AG09319 (cell line): Measurements from ENCODE around the gene U2AF1.
"Not testable (repeated sequence)": the region's sequence is repeated elsewhere in the genome, so short reads cannot be mapped to it uniquely, and the experiment has no call there.

Source experiments
- DNase-seq: peaks from one replicate; pipeline ENCODE4 v3.0.0-alpha.2; 2010; ENCODE audit warnings: low read depth; ENCODE audit errors: extremely low read depth

Gene U2AF1

GRCh38 chr21:43106965-43107793 lies at the start of gene U2AF1:
Gene U2AF1 (minus strand): TSS chr21:43107570. CDS start chr21:43107494, 76 bp downstream.
- not testable (repeated sequence) for DNase-seq

- not testable (repeated sequence) for DNase-seq
Measured at GRCh38 chr21:43153601-43154000, 46.2 kb upstream of the U2AF1 start.

- not testable (repeated sequence) for DNase-seq
Measured at GRCh38 chr21:43149344-43149743, 42.0 kb upstream of the U2AF1 start.

- DNase-seq = not testable (repeated sequence)
Measured at GRCh38 chr21:43147999-43148398, 40.6 kb upstream of the U2AF1 start.

- DNase-seq = not testable (repeated sequence)
Measured at GRCh38 chr21:43146637-43147036, 39.3 kb upstream of the U2AF1 start.

GRCh38 chr21:43141407-43141806 lies 34.0 kb upstream of the U2AF1 start:
- not testable (repeated sequence) for DNase-seq

GRCh38 chr21:43138944-43139343 lies 31.6 kb upstream of the U2AF1 start:
- DNase-seq = not testable (repeated sequence)

- not testable (repeated sequence) for DNase-seq
Measured at GRCh38 chr21:43134520-43134919, 27.1 kb upstream of the U2AF1 start.

- not testable (repeated sequence) for DNase-seq
Measured at GRCh38 chr21:43130094-43130493, 22.7 kb upstream of the U2AF1 start.

GRCh38 chr21:43115956-43116355 lies 8.6 kb upstream of the U2AF1 start:
- DNase-seq = not testable (repeated sequence)

GRCh38 chr21:43114483-43114882 lies 7.1 kb upstream of the U2AF1 start:
- not testable (repeated sequence) for DNase-seq

- DNase-seq = not testable (repeated sequence)
Measured at GRCh38 chr21:43109006-43109405, 1.6 kb upstream of the U2AF1 start.

GRCh38 chr21:43108177-43108576 lies 807 bp upstream of the U2AF1 start:
- not testable (repeated sequence) for DNase-seq

- not testable (repeated sequence) for DNase-seq
Measured at GRCh38 chr21:43107794-43108137, 396 bp upstream of the U2AF1 start.

- DNase-seq = not testable (repeated sequence)
Measured at GRCh38 chr21:43104642-43105041, 2.7 kb downstream of the U2AF1 start.

GRCh38 chr21:43102281-43102680 lies 5.1 kb downstream of the U2AF1 start:
- DNase-seq = not testable (repeated sequence)

GRCh38 chr21:43101676-43102075 lies 5.7 kb downstream of the U2AF1 start:
- DNase-seq = not testable (repeated sequence)

GRCh38 chr21:43101000-43101399 lies 6.4 kb downstream of the U2AF1 start:
- not testable (repeated sequence) for DNase-seq

- DNase-seq = not testable (repeated sequence)
Measured at GRCh38 chr21:43091979-43092614, 15.3 kb downstream of the U2AF1 start.

- not testable (repeated sequence) for DNase-seq
Measured at GRCh38 chr21:43090947-43091346, 16.4 kb downstream of the U2AF1 start.

GRCh38 chr21:43089463-43089862 lies 17.9 kb downstream of the U2AF1 start:
- not testable (repeated sequence) for DNase-seq
